WTC11 (cell line): ENCODE data around the gene NDUFA13. TPM values are rescaled to one million over a fixed set of nuclear protein-coding genes. Genes with fewer than 3 reads are reported as not detected.

Experiments
- ATAC-seq: fragments of 200-7000 bp; cut with Tn5 transposase; 2 replicates; pipeline ENCODE4 v1.10.0; 2021; ENCODE audit warnings: mild to moderate bottlenecking, moderate library complexity
- CTCF ChIA-PET: fragments of 300-600 bp; sonication (Branson Sonifier 250); formaldehyde crosslinking; loops from one replicate; lab custom pipeline; 2021; ENCODE audit warnings: antibody characterized with exemption; lab: Charles Lee
- POLR2A ChIA-PET: fragments of 350-600 bp; sonication (Branson Sonifier 250); formaldehyde crosslinking; loops from one replicate; lab custom pipeline; 2021; ENCODE audit warnings: antibody characterized with exemption; lab: Charles Lee
- DNase-seq: peaks from one replicate; pipeline ENCODE4 v3.0.0; 2021; ENCODE audit warnings: low spot score
- H3K27ac Mint-ChIP-seq: 2 replicates; pipeline ENCODE4 v1.8.0; 2021; ENCODE audit warnings: mixed read lengths
- H3K27me3 Mint-ChIP-seq: 2 replicates; pipeline ENCODE4 v1.8.0; 2021; ENCODE audit warnings: low read depth, mild to moderate bottlenecking, moderate library complexity, mixed read lengths
- H3K36me3 Mint-ChIP-seq: 2 replicates; pipeline ENCODE4 v1.8.0; 2021; ENCODE audit warnings: mixed read lengths
- H3K4me1 Mint-ChIP-seq: 2 replicates; pipeline ENCODE4 v1.8.0; 2022; ENCODE audit warnings: mixed read lengths
- H3K4me3 Mint-ChIP-seq: 2 replicates; pipeline ENCODE4 v1.8.0; 2021; ENCODE audit warnings: mild to moderate bottlenecking, moderate library complexity, mixed read lengths
- H3K9me3 Mint-ChIP-seq: 2 replicates; pipeline ENCODE4 v1.8.0; 2021; ENCODE audit warnings: mixed read lengths
- ARID4B ChIP-seq: sonication (generic); formaldehyde crosslinking; IDR thresholded peaks from 2 replicates; pipeline ENCODE4 v1.8.0; 2023; ENCODE audit warnings: missing genetic modification reagents, mild to moderate bottlenecking, borderline replicate concordance
- ATF1 ChIP-seq: sonication (generic); formaldehyde crosslinking; IDR thresholded peaks from 2 replicates; pipeline ENCODE4 v1.8.1; 2023; ENCODE audit warnings: mild to moderate bottlenecking, moderate library complexity, missing genetic modification reagents
- CREM ChIP-seq: sonication (generic); formaldehyde crosslinking; IDR thresholded peaks from 2 replicates; pipeline ENCODE4 v1.8.1; 2022; ENCODE audit warnings: mild to moderate bottlenecking, missing genetic modification reagents, moderate library complexity
- CTCF ChIP-seq: fragments of 200-600 bp; IDR thresholded peaks from 2 replicates; pipeline ENCODE4 v1.8.0; 2022; ENCODE audit warnings: antibody characterized with exemption
- E2F1 ChIP-seq: sonication (generic); formaldehyde crosslinking; IDR thresholded peaks from 2 replicates; pipeline ENCODE4 v1.8.0; 2022; ENCODE audit warnings: mild to moderate bottlenecking, missing genetic modification reagents
- GTF2I ChIP-seq: fragments of 250-450 bp; sonication (Bioruptor Pico); conservative IDR thresholded peaks from 2 replicates; pipeline ENCODE4 v1.4.0; 2021; ENCODE audit warnings: mild to moderate bottlenecking
- JAZF1 ChIP-seq: fragments of 250-450 bp; sonication (Bioruptor Pico); IDR thresholded peaks from 2 replicates; pipeline ENCODE4 v1.9.0; 2021; ENCODE audit warnings: moderate library complexity, mild to moderate bottlenecking, inconsistent platforms
- MXD4 ChIP-seq: fragments of 250-450 bp; sonication (Bioruptor Pico); IDR thresholded peaks from 2 replicates; pipeline ENCODE4 v1.8.0; 2021; ENCODE audit warnings: mild to moderate bottlenecking, moderate library complexity, borderline replicate concordance
- MYBL2 ChIP-seq: sonication (generic); formaldehyde crosslinking; IDR thresholded peaks from 2 replicates; pipeline ENCODE4 v1.8.1; 2023; ENCODE audit warnings: mild to moderate bottlenecking, moderate library complexity, missing genetic modification reagents
- NR1H2 ChIP-seq: sonication (generic); formaldehyde crosslinking; IDR thresholded peaks from 2 replicates; pipeline ENCODE4 v1.9.0; 2021; ENCODE audit warnings: mild to moderate bottlenecking, moderate library complexity, missing genetic modification reagents
- USF1 ChIP-seq: sonication (generic); formaldehyde crosslinking; IDR thresholded peaks from 2 replicates; pipeline ENCODE4 v1.8.0; 2022; ENCODE audit warnings: mild to moderate bottlenecking, missing genetic modification reagents
- ZNF121 ChIP-seq: sonication (generic); formaldehyde crosslinking; IDR thresholded peaks from 2 replicates; pipeline ENCODE4 v1.8.0; 2023; ENCODE audit warnings: missing genetic modification reagents
- ZNF263 ChIP-seq: sonication (generic); formaldehyde crosslinking; IDR thresholded peaks from 2 replicates; pipeline ENCODE4 v1.8.1; 2022; ENCODE audit warnings: low read depth, mild to moderate bottlenecking, moderate library complexity, missing genetic modification reagents
- ZNF281 ChIP-seq: sonication (generic); formaldehyde crosslinking; IDR thresholded peaks from 2 replicates; pipeline ENCODE4 v1.8.0; 2023; ENCODE audit warnings: mild to moderate bottlenecking, missing genetic modification reagents
- ZNF416 ChIP-seq: fragments of 250-450 bp; sonication (Bioruptor Pico); IDR thresholded peaks from 2 replicates; pipeline ENCODE4 v1.9.0; 2021; ENCODE audit warnings: mild to moderate bottlenecking, inconsistent platforms
- total RNA-seq: library from RNA; stranded (reverse); gene quantifications from 3 replicates; pipeline ENCODE4 v1.2.3, GENCODE V29; 2021

The NDUFA13 gene
- total RNA-seq, 1 experiment from 2014 or later, result 519 TPM

GRCh38 chr19:19535311-19536191 is 19.5 kb downstream of the NDUFA13 start (continued):
- TF ChIP-seq ZNF281 (CRISPR knock-in tag), result no peak
- TF ChIP-seq, all 79 proteins: peak for 0

- H3K4me1 Mint-ChIP-seq, result peaks cover 15% of the 10 kb centered on the region
- POLR2A ChIA-PET, result interaction anchor here (0.6 kb wide), 1 partner anchor 628 kb away, joined by 3 read pairs; no protein-coding TSS in a partner anchor
Observed at GRCh38 chr19:19537075-19538048, 21.3 kb downstream of the NDUFA13 start.

GRCh38 chr19:19538061-19538784 is 22.2 kb downstream of the NDUFA13 start, which contains the start of gene CILP2:
Gene CILP2, plus strand, starts transcription at chr19:19538265. Its CDS starts 85 bp downstream, at chr19:19538350.
- peak; percentile 14 for ATAC-seq
- peak within 1 kb of the TSS; percentile 69 for H3K4me3 Mint-ChIP-seq
- H3K36me3 Mint-ChIP-seq, result no peaks in the 10 kb centered on the region
- peaks cover 36% of the 10 kb centered on the region for H3K27me3 Mint-ChIP-seq
- CTCF ChIA-PET, result interaction anchor here (1.4 to 14.4 kb wide), 3 partner anchors 15 to 106 kb away, joined by 3 to 408 read pairs (median 7); partner anchors contain the start of genes GMIP and LPAR2
- H3K27ac Mint-ChIP-seq, result no peak within 1 kb of the TSS
- peaks cover 15% of the 10 kb centered on the region for H3K4me1 Mint-ChIP-seq
- POLR2A ChIA-PET, result interaction anchor here (0.6 kb wide), 1 partner anchor 629 kb away, joined by 3 read pairs; no protein-coding TSS in a partner anchor
- peak; percentile 91 for DNase-seq
- H3K9me3 Mint-ChIP-seq, result no peaks in the 10 kb centered on the region
- TF ChIP-seq ZNF263 (no peak), ARID4B (0 out of 2 replicates have a peak, but pooled peaks have one; percentile 56), CREM (no peak), USF1 (0 out of 2 replicates have a peak, but pooled peaks have one; percentile 19)

More at GRCh38 chr19:19537075-19538048, 21.3 kb downstream of the NDUFA13 start:
- ATAC-seq, result no peak
- CTCF ChIA-PET, result interaction anchor here (1.0 to 14.4 kb wide), 4 partner anchors 16 to 106 kb away, joined by 3 to 408 read pairs (median 5); partner anchors contain the start of genes GMIP and LPAR2
- no peaks in the 10 kb centered on the region for H3K9me3 Mint-ChIP-seq
- peaks cover 36% of the 10 kb centered on the region for H3K27me3 Mint-ChIP-seq
- no peak for TF ChIP-seq JAZF1 (CRISPR knock-in tag)
- TF ChIP-seq GTF2I (CRISPR knock-in tag), result peak; percentile 93
- no peak for TF ChIP-seq MXD4 (CRISPR knock-in tag)
- no peak for TF ChIP-seq ZNF416 (CRISPR knock-in tag)
- TF ChIP-seq NR1H2, result no peak
- TF ChIP-seq MYBL2 (CRISPR knock-in tag), result no peak
- no peak for TF ChIP-seq ATF1
- TF ChIP-seq ZNF121 (CRISPR knock-in tag), result peak; percentile 91
- TF ChIP-seq E2F1 (CRISPR knock-in tag), result no peak
- TF ChIP-seq CTCF, result no peak
- peak; percentile 11 for DNase-seq
- H3K27ac Mint-ChIP-seq, result no peak overlapping the region
- H3K4me3 Mint-ChIP-seq, result peak overlapping the region; percentile 52
- no peaks in the 10 kb centered on the region for H3K36me3 Mint-ChIP-seq
